GM19467 (cell line): Measurements from ENCODE around the gene TLE3.

ENCODE experiments used
- ATAC-seq: cut with Tn5 transposase; IDR thresholded peaks from one replicate; pipeline ENCODE4 v1.9.1; 2021; ENCODE audit warnings: mild to moderate bottlenecking, moderate library complexity; ENCODE audit not compliant: unreplicated experiment

TLE3 gene

GRCh38 chr15:70084461-70084860 lies 13.3 kb downstream of the TLE3 start:
- ATAC-seq = no peak

DNA sequence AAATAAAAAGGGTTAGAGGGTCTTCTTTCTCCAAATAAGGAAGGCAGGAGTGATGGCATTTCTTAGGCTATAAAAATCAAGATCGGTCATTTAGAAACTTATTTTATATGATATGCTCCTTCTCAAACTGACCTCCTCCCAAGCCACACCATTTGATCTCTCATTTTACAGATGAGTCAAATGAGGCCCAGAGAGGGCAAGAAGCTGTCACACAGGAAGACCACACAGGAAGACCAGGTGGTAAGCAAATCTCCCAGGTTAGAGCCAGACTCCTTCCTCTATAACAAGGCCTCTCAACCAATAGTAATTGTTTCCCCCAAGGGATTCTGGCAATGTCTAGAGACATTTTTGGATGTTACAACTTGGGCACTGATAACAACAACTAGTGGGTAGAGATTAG lies 13.8 kb downstream of the TLE3 start:
- ATAC-seq = no peak

DNA sequence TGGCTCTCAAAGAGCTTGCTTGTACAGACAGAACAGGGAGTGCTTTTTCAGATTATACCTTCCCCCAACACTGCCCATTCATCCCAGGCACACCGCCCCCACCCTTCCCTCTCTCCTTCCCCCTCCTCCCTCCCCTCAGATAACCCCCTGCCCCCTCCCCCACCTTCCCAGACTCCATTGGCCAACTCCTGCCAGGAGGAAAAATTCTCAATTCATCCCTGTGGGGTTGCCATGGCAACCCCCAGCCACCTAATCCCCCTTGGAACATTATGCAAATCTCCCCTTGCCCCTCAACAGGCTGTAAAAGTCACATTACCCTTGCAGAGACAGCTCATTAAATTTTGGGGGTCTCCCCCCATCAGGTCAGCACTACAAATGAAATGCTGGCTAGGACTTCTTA lies 14.3 kb downstream of the TLE3 start:
- ATAC-seq = no peak

DNA sequence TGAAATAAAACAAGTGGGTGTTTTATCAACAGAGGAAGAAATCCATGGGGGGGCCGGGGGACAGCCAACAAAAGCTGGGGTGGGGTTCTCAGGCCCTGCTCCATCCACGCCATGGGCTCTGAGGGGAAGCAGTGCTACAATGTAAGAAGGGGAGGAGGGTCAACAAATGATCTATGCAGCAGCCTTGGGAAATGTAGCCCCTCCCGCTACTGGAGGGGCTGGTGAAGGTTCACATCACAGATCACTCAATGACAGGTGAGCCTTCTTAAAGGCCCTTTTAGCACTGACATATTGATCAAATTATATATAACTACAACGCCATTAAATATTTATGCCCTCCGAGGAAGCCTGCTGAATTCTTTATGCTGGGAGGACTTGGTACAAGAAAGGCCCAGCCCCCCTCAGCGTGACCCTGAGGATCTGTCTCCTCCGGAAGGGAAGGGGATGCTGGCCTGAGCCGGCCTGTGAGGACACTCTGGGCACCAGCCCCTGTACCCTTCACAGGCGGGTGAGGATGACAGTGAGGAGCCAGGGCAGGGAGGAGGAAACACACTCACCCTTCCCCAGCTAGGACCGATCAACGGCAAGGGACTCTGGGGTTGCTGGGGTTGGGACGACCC lies 15.3 kb downstream of the TLE3 start:
- ATAC-seq = no peak

- no peak for ATAC-seq
Observed at GRCh38 chr15:70081612-70082011, 16.1 kb downstream of the TLE3 start.

DNA sequence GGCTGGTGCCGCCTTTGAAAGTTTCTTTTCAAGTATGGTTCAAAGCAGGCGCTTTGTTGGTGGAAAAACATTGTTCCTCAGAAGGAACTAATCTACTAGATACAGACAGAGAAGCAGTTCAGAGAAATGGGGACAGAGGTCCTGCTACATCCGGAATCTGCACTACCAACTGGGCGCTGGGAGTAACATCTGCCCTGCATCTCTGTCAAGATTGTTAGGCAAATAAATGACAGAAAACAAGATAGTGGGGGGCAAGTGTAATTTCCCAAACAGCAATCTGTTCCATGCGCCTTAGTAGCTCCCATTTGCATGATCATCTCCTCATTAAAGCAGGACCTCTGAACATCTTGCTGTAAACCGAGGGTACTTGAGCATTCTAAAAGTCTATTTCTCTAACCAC lies 17.4 kb downstream of the TLE3 start:
- ATAC-seq = no peak

GRCh38 chr15:70079888-70080287 lies 17.8 kb downstream of the TLE3 start:
- no peak for ATAC-seq

DNA sequence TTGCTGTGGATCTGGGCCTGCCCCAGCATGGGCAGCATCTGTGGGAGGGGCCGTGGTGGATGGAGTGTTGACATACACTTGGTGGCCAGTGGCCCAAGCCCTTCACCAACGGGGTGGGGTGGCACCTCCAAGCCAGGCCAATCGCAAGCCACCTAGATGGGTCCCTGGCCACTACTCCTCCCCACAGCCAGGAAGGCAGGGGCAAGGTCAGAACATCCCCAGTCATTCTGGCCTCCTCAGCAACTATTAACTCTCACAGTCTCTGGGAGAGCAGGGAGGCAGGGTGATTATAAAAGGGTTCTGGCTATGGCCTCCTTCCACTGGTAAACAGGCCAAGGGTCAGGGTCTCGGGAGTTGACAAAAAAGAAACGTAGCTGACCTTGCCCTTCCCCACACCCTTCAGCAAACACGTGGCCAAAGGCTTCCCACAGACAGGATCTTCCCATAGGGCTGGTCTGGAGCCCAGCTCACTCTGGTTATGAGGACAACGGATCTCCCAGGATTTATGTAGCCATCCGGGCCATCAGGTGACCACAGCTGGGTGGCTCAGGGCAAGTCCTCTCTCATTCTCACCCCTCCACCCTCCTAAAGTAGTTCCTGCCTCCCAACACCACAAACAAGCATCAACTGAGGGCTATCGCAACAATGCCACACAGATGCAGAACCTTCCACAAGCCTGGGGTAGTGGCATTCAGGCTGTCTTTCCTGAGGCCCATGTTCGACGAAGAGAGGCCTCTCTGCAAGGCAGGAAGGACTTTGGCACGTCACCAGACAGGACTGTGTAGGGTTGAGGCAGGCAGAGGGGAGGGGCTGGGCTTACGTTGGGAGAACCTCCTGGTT lies 18.9 kb downstream of the TLE3 start:
- no peak for ATAC-seq

DNA sequence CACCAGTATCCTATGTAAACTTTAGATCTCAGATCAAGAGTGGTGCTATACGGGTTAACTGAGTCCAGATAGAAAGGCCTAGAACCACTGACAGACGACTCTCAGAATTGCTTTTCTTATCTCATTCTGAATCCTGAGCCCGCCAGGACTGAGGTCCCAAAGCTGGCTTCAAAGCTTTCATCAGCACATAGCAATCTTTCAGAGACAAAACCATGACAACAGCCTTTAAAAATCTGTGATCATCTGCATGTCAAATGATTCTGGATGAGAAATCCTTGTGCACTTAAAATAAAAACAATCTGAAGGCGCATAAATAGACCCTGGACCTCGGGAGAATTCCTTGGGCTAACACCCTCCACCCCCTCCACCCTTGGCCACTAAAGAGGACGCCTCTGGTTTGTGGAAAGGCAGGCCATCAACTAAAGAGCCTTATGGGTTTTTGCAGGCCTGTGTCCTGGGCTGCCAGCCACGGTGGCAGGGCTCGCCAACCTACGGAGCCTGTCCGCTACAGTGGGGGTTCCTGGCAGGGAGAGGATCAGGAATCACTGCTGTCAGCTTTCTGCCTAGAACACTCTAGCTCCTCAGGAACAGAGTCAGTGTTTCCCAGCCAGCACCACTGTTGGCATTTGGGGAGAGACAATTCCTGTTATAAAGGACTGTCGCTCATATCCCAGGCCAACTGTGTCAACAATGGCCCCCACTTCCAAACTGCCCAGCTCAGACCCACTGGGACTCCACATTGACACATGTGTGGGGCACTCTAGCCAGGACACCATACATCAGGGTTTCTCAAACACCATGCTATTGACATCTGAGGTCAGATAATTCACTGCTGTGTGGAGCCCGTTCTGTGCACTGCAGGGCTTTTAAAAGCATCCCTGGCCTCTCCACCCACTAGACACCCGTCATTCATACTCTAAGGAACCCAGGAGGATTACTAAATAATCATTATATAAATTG lies 20.2 kb downstream of the TLE3 start:
- ATAC-seq = no peak

- ATAC-seq = no peak
Observed at GRCh38 chr15:70074380-70074779, 23.3 kb downstream of the TLE3 start.

DNA sequence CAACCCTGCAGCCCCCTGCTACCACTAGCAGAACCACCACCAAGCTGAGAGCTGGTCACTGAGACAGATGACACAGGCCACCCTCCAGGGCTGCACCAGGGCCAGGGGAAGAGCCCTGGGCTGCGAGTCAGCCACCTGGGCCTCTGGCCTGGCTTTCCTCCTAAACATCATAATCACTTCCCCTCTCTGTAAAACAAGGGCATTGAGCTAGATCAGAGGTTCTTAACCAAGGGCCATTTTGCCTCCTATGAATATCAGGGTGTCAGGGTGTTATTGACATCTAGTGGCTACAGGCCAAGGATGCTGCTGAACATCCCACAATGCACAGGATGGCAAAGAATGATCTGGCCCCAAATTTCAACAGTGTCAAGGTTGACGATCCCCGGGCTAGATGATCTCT lies 25.2 kb downstream of the TLE3 start:
- ATAC-seq = no peak

- ATAC-seq = no peak
Observed at GRCh38 chr15:70071799-70072198, 25.9 kb downstream of the TLE3 start.

- no peak for ATAC-seq
Observed at GRCh38 chr15:70069716-70070115, 28.0 kb downstream of the TLE3 start.

DNA sequence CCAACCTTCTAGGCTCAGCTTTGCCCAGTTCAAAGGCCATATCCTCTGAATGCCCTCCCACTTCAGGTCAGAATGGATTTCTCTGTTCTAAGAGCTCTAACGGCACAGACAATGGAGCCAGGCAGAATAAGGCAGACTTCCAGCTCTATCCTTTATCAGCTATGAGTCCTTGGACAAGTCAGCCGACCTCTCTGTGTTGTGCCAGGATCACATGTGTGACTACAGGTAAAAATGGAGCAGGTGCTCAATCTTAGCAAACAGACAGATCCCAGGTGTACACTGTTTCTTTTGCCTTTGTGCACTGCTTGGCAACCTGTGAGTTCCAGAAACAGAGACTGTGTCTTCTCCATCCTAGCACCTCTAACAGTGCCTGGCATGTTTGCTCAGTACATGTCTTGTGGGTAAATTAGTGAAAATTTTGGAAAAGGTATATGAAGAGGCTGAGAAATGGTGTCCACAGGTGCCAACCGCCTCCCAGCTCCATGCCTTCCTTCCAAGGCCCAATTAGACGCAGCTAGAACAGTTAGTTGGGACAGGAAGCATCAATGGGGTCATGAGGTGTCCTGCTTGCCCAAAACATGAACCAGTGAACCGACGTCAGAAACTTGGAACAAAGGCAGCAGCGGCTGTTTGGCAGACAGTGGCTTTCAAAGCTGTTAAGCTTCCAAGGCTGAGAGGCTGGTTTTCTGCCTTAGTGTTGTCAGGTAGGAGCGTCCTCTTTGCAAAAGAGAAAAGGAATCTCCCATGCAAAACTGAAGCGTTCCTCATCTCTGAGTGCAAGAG lies 28.7 kb downstream of the TLE3 start:
- ATAC-seq = no peak

- no peak for ATAC-seq
Observed at GRCh38 chr15:70067681-70068080, 30.0 kb downstream of the TLE3 start.

DNA sequence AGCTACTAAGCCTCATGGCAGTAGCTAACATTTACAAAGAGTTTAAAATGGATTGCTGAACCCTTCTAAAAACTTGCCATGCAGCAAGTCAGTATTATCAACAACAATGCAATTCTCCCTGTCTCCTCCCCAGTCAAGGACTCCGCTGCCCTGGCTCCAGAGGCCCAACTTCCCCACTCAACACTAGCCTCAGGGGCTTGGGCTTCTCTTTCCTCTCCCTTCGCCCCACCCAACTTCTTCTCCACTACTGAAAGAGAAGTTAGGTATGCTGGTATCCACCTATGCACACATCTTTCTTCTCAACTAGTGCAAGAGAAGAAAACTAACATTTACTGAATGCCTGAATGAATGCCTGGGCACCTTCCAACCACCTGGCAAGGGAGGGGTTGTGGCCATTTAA lies 30.7 kb downstream of the TLE3 start:
- ATAC-seq = no peak

DNA sequence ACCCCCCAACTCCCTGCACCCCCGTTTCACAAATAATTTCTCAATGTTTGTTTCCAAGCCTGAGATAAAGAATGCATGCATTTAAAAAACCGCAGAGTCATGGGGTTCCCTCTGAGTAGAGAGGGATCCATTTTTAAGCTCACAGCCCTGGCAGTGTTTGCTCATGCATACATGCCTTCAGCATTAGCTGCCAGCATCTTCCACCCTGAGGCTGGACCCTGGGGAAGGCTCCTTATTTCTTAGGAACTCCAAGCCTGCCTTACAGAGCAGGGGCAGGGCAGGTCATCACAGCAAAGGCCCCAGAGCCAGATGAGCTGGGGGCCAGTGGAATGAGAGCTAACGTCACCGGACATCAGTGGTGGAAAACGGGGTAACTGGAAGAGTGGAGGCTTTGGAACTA lies 31.3 kb downstream of the TLE3 start:
- ATAC-seq = no peak

DNA sequence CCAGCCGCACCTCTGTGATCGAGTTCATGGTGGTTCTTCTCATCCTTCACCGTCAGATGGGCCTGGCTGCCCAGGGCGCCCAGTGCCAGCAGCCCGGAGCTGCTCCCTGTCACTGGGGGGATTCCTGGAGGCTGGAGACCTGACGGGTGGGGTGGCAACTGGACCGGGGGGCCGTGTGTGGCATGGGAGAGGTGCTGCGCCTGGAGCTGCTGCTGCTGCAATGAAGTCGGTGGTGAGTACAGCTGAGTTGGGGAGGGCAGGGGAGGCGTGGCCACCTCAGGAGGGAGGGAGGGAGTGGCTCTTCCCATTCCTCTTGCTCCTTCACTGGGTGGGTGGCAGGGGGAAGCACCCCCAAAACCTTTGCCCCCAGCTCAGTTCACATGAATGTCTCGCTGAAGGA lies 31.7 kb downstream of the TLE3 start:
- no peak for ATAC-seq

- ATAC-seq = no peak
Observed at GRCh38 chr15:70065006-70065722, 32.6 kb downstream of the TLE3 start.

- no peak for ATAC-seq
Observed at GRCh38 chr15:70064441-70064840, 33.3 kb downstream of the TLE3 start.
